HG03066 (cell line): ENCODE data around the gene CALCOCO1.
"Not testable (repeated sequence)": the region's sequence is repeated elsewhere in the genome, so short reads cannot be mapped to it uniquely, and the experiment has no call there.

Experiments used
- ATAC-seq: cut with Tn5 transposase; IDR thresholded peaks from one replicate; pipeline ENCODE4 v1.9.1; 2021; ENCODE audit warnings: low read depth; ENCODE audit not compliant: unreplicated experiment

CALCOCO1 gene

DNA sequence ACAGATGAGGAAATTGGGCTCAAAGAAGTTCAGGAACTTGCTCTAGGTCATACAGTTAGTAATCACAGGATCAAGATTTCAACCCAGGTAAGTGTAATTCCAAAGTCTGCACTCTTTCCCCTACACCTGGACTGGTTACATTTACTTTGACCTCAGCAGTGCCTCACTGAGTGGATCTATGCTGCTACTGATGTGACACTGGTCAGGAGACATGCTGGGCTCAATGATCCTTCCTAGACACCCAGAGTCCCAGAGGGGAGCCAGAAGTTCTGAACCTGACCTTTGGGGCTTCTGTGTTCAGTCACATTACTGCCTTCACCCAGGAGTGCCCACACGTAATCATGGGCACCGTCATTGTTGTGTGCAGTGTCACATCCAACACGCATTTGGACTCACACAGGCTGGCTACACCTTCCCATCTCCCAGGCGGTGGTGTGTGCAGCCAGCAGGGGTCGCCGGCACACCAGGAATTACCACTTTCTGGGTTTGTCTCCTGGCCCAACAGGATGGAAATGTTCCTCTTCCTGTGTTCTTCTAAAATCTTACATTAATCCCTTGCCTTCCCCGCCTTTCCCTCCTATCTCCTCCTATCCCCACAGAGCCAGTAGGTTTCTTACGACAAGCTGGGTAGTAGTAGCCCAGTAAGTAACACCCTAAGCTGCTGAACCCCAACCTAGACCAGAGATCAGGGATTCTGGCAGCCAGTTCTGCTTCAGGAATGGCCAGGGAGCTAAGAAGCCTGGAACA is 25.6 kb downstream of the CALCOCO1 start:
- ATAC-seq, result no peak

DNA sequence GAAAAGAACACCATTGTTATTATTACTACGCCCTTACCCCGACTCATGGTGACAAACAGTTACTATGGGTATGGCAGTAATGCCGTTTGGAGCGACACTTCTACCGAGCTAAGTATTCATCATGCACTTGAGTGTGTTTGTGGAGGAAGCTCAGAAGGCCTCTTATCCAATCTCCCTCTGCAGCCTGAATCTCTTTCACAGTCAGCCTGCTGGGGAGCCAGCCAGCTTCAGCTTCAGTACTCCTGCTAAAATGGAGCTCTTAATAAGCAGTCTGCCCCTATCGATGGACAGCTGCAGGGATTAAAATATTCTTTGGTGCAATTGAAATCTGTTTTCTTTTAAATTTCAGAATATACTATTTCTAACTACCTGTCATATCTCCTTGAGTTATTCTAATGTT is 26.7 kb downstream of the CALCOCO1 start:
- no peak for ATAC-seq

DNA sequence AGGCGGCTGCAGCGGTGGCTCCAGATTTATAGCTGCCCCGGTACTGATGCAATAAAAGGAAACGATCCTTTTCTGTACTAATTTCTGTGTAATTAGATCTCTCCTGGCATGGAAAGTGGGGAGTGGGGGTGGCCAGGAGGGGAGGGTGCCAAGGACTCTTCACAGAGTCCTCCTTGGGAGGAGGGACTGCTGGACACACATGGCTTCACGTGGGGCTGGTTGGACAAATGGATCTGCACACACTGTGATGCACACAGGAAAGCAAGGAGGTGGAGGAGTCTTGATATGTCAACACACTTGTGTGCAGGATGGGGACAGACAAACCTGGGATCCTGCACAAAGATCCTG is 27.6 kb downstream of the CALCOCO1 start:
- no peak for ATAC-seq

DNA sequence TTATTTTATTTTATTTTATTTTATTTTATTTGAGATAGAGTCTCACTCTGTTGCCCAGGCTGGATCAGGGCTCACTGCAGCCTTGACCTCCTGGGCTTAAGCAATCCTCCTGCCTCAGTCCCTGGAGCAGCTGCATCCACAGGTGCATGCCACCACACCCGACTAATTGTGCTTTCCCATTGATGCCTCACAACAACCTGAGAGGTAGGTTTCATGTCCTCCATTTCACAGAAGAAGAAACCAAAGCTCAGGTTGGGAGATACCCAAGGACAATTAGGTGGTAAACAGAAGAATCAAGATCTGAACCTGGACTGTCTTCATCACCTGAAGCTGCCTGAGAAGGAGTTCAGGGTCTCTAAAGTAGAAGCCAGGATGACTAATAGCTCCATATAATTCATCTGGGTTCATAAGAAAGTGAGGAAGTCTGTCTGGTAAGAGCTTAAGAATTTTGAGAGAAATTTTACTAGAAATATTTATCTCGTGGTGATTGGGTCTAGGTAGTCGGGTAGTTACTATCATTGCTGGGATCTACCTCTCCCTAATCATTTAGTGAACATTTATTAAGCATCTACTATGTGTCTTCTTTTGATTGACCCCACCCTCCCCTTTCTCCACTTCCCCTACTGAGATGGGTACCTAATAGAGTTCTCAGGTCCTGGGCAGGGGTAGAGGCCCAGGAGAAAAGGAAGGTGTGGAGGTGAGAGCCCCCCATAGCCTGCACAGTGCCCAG is 28.1 kb downstream of the CALCOCO1 start:
- ATAC-seq, result no peak

DNA sequence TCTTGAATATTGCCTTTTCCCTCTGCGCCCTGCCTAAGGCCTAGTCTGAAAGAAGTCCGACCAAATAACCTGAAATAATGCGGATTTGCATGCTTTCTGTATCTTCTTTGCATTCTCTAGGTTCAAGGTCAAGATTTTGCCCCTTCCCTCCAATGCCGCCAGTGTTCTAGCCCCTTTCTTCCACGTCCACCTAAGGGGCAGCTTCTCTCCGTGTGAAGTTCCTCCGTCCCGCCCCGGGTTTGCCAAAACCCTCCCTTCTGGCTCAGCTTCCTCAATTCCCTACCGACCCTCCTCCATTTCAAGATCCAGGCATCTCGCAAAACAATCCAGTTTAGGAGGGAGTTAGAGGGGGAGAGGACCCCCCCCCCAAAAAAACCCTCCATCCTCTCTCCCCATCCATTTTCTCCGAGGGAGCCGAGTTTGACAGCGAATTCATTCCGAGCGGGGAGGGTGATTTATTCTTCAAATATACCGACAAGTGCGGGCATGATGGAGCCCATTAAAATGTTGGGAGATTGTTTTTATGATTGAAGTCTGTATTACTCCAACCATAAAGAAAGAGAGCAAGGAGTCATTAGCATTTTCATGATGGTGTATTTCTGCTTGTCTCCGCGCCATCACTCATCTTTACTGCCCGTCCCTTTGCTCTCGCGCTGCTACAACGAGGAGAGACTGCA is 30.5 kb downstream of the CALCOCO1 start:
- ATAC-seq, result no peak

DNA sequence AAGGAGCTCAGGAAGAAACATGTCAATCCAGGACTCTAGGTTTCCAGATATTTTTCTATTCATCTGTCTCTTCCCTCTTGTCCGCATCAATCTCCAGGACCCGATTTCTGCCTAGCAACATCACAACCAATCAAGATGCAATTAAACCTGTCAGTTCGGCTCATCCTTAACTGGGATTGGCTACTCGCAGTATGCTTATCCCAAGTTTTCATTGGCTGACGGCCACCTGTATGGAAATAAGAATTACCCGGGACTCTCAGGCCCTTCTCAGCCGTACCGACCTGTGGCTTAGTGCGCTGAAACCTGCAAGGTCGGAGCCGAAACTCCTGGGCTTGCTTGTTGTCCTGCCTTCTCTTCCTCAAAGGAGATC is 31.0 kb downstream of the CALCOCO1 start:
- ATAC-seq, result no peak

DNA sequence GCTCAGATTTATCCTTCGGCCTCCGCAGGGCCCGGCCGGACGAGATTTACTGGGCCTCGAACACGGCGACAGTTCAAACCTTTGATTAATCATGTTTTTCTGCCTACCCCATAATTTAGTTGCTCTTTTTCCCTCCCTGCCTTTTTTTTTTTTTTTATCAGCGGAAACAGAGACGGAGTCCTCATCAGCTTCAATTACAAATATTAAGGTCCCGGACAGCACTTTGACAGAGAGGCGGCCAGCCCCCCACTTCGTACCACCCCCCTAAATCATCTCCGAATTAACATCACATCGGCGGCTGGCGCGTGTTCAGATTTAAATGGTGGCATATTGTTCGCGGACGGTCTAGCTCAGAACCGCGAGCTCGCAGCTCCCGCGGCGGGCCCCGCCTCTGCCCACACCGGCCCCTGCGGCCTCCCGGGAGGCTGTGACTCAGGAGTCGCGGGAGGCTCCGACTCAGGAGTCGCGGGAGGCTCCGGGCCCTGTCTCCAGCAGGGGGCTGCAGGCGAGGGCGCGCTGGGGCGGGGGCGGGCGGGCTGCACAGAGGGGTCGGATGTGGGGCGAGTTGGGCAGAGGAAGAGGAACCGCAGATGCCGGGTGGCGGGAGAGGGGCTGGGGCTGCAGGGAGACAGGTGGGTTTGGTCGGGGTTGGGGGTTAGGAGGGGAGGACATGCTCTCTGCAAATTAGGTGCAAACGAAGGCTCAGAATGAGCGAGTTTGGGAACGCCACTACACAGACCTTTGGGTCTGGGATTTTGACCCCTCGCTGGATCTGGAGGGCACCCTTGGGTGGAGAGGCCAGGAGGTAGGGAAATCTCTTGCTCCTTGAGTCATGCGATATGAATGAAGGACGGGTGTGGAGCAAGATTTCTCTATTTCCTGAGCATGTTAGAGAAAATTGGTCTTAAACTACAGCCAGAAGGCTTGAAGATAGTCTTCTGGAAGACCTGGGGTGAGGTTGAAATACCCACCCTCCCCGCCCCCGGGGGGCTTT is 31.8 kb downstream of the CALCOCO1 start:
- ATAC-seq, result no peak

DNA sequence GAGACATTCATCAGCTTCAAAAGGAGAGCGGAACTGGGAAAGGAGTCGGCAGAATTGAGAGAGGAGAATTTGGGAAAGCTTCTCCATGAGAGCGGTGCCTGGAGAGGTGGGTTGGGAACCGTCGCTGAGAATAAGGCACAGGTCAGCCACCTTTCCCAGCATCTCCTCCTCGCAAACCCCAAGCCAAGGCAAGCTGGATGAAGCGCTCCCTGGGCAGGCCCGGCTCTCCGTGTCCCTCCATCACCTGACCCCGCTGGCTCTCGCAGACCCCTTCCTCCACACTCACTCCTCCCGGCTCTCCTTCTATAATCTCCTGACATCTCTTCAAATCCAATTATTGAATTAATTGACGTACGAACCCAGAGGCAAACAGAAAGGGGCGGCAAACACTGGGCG is 32.5 kb downstream of the CALCOCO1 start:
- no peak for ATAC-seq

DNA sequence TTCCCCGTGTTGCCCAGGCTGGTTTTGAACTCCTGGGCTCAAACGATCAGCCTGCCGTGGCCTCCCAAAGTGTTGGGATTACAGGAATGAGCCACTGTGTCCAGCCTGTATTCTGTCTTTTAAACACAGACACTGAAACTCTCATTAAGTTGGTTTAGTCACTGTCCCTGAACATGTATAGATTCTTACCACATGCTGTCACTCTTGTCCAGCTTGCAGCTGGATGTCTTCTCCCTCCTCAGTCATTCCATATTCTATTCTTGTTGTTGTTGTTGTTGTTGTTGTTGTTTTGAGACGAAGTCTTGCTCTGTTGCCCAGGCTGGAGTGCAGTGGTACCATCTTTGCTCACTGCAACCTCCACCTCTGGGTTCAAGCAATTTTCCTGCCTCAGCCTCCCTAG is 39.1 kb downstream of the CALCOCO1 start:
- ATAC-seq, result no peak

DNA sequence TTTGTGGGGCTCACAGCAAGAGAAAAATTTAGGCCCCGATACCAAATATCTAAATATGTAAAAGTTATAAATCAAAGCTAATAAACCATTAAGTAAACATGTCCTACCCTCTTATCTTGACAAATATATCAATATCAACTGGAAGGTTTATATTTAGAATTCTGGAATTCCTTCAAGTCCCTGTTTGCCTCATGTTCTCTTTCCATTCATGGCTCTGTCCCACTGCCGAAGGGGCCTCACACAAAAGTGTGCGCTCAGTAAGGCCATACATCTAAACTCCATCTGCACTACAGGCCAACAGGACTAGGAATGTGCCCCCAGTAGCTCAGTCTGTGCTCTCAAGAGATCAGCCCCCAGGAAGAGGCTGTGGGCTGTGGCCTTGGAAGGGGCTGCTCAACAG is 40.8 kb downstream of the CALCOCO1 start:
- ATAC-seq, result no peak

DNA sequence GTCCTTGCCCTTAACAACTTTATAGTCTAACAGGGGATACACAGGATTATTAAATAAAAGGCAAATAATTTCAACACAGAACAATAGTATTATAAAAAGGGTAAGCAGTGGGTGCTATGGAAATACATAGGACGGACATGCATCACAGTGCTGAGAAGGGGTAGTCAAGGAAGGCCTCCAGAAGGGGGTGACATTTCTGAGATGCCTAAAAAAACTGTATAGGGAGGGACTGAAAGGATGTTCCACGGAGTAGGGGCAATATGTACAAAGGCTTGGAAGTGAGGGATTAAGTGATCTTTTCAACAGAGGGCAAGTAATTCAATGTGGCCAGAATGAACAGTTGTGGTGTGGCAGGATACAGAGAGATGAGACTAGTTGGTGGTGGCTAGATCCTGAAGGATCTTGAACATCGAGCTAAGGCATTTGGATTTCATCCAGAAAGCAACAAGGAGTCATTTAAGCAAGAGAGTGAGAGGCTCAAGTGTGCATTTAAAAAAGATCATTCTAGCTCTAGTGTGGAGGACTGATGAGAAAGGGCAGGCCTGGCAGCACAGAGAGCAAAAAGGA is 42.5 kb downstream of the CALCOCO1 start:
- ATAC-seq, result no peak

DNA sequence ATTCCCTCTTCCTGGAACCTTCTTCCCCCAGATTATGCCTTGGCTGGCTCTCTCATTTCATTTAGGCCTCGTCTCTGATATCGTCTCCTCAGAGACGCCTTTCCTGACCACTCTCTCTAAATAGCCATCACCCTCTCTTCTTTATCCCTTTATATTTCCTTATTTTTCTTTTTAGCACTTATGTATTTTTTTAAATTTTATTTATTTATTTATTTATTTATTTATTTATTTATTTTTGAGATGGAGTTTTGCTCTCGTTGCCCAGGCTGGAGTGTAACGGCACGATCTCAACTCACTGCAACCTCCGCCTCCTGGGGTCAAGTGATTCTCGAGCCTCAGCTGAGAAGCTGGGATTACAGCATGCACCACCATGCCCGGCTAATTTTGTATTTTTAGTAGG is 43.3 kb downstream of the CALCOCO1 start:
- ATAC-seq, result no peak

DNA sequence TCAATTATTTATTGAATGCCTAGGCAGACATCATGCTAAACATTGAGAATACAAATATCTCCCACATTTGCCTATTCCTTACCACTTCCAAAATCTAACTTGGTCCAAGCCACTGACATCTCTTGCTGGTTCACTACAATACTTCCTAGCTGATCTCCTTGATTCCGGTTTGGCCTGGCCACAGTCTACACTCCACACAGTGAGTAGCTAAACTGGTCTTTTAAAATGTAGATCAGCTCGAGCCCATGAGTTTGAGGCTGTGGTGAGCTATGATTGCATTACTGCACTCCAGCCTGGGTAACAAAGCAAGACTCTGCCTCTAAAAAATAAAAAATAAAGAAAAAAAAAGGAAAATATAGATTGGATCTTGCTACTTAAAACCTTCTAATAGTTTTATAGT is 43.8 kb downstream of the CALCOCO1 start:
- ATAC-seq, result no peak

DNA sequence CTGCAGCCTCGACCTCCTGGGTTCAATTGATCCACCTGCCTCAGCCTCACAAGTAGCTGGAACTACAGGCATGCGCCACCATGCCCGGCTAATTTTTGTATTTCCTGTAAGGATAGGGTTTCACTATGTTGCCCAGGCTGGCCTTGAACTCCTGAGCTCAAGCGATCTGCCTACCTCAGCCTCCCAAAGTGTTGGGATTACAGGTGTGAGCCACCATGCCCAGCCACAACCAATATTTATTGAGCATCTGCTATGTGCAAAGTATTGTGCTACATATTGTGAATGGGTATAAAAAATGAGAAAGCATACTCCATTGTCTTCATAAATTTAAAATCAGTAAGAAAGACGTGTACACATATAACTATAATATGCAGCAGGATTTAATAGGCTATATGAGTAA is 47.2 kb downstream of the CALCOCO1 start:
- ATAC-seq, result not testable (repeated sequence)

DNA sequence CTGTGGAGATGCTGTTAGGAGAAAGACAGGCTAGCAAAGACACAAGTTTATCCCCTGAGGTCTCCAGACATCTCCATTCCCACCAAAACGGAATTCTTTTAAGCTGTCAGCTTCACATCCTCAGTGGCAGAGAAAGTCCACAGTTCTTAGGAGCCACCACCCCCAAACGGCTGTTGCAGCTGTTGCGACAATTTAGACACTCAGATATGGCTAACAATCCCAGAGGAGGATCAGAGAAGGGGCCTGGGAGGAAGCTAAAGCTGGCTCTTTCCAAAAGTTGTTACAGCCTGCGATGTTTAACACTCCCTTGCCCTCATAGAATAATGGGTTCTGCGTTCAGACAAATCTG is 49.5 kb downstream of the CALCOCO1 start:
- ATAC-seq, result no peak

DNA sequence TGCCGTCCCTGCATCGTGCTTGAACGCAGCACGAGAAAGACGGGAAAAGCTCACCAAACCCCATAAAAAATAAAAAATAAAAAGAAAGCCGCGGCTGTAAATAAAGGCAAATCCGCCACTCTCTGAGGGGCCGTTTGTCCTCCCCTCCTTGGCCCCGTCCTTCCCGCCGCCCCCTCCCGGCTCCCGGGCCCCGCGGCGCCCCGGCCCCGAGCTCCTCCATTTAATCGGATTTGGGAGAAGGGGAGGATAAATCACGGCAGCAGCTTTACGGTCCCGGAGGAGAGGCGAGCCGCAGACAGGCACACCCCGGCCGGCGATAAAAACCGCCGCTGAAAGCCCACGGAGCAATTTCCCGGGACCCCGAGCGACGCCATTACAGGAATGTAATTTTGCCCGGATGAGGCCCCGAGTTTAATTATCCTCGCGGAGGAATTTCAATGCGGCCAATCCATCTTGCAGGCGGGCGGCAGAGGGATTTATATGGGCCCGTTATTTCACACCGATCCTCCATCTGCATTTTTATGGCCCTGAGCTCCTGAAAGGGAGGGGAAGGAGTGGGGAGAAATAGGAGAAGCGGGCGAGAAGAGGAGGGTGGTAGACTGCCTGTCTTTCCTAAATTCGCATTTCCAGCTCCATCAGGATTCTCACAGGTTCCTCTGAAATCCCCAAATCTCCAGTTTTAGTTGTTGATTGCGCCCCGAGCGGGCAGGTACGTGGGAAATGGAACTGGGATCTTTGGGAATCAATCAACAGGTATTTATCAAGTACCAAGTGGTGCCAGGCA is 50.0 kb downstream of the CALCOCO1 start:
- ATAC-seq, result no peak

DNA sequence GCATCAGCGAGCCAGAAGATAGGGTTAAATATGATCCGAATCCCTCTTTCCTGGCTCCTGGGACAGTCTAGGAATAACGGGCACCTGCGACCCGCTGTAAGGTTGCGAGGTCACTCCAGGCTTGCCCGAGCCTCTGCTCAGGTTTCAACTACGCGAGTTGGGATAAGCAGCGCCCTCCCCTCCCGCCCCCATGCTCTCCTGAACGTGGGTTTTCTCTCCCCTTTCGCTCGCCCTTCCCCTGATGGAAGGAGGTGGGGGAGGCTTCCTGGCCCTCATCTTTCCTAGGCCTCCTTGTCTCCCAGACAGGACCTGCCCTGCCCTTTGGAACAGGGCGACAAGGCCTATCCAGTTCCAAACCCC is 50.6 kb downstream of the CALCOCO1 start:
- ATAC-seq, result no peak

DNA sequence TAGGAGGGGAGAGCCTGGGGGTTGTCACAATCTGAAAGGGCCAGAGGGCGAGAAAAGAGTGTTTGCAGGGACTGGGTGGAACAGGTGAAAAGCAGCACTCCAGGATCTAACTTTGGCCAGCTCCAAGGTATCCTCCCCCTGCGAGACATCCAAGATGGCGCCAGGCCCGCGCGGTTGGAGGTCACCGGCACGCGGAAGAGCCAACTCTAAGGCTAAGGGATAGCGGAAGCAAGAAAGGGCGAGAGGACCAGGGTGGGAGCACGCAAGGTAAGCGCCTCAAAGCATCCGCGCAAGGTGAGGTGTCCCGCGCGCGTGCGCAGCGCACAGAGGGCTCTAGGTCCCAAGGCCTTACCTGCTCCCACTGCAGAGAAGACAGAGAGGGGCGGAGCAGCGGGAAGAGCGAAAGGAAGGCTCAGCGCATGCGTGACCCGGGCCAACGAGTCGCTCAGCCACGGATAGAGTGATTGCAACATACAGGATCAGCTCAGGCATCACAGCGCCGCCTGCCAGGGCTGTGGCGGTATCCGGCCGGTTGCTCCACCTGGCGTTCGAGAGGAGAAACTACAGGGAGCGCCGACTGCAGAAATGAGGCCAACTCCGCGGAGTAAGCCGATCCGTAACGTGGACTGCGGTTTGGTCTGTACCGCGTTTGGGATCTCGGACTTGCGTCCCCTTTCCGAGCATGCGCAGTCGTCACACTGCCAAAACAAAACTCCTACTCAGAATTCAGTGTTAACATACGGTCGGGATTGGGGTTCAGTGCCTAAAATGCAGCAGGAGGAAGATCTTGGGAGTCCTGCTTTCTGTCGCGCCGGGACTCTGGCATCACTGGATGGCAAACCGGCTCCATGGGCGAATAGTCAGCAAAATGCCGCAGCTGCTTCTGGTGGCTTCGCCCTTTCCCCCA is 51.3 kb downstream of the CALCOCO1 start, which contains the start of gene ATP5MC2:
ATP5MC2 (minus strand) TSS at position 383 of the 907 bp plus-strand sequence. CDS start 3,469 bp downstream, outside the sequence.
- peak; percentile 92 for ATAC-seq
